Lung (tissue), 12 donors: Measurements from ENCODE around the gene TPRG1. TPM values are rescaled to one million over a fixed set of nuclear protein-coding genes. Genes with fewer than 3 reads are reported as not detected.

Source experiments
- ATAC-seq: fragments of 200-7000 bp; cut with Tn5 transposase; one replicate; pipeline ENCODE4 v1.9.1; 2020; ENCODE audit warnings: moderate number of reproducible peaks; ENCODE audit not compliant: insufficient read depth, low FRiP score
- DNase-seq, 3 donors: peaks; one replicate each; pipeline ENCODE4 v3.0.0-alpha.2; 2013 to 2017
- H3K27ac ChIP-seq, 2 donors: one replicate each; pipeline ENCODE4 v1.5.1; 2013; ENCODE audit warnings: mild to moderate bottlenecking in 2 of 2, moderate library complexity in 2 of 2, control low read depth in 1 of 2, inconsistent platforms in 1 of 2, low read depth in 1 of 2, low read length in 1 of 2
- H3K27me3 ChIP-seq, 3 donors: one replicate each; pipeline ENCODE4 v1.5.1; 2013; ENCODE audit warnings: low read length in 2 of 3; ENCODE audit not compliant: control insufficient read depth in 3 of 3, insufficient read depth in 3 of 3
- H3K36me3 ChIP-seq, 4 donors: one replicate each; pipeline ENCODE4 v1.5.1; 2013; ENCODE audit warnings: low read length in 4 of 4, mild to moderate bottlenecking in 1 of 4, moderate library complexity in 1 of 4; ENCODE audit not compliant: control insufficient read depth in 4 of 4, insufficient read depth in 4 of 4
- H3K4me1 ChIP-seq, 5 donors: one replicate each; pipeline ENCODE4 v1.5.1; 2013; ENCODE audit warnings: low read length in 5 of 5, mild to moderate bottlenecking in 2 of 5, moderate library complexity in 1 of 5; ENCODE audit not compliant: control insufficient read depth in 5 of 5, insufficient read depth in 5 of 5
- H3K4me3 ChIP-seq: one replicate; pipeline ENCODE4 v1.5.1; 2013; ENCODE audit warnings: mild to moderate bottlenecking, control low read depth, moderate library complexity
- H3K9ac ChIP-seq, 2 donors: one replicate each; pipeline ENCODE4 v1.5.1; 2013; ENCODE audit warnings: low read length in 2 of 2, control low read depth in 1 of 2; ENCODE audit not compliant: insufficient read depth in 1 of 2
- H3K9me3 ChIP-seq, 4 donors: one replicate each; pipeline ENCODE4 v1.5.1; 2013; ENCODE audit warnings: low read length in 3 of 4, mild to moderate bottlenecking in 1 of 4, moderate library complexity in 1 of 4; ENCODE audit not compliant: control insufficient read depth in 4 of 4, insufficient read depth in 3 of 4
- WGBS, 2 donors: extraction: QIAGEN DNeasy Blood & Tissue Kit; methylation state at CpG; one replicate each; pipeline ENCODE4 v1.1.7; 2013; 5-methylcytosine and 5-hydroxymethylcytosine counted together
- polyA plus RNA-seq, 2 donors: library from polyadenylated mRNA; stranded (reverse); fragments of 200-250 nt; gene quantifications; one replicate each; pipeline ENCODE4 v1.2.1, GENCODE V29; 2013
- total RNA-seq, 2 donors: library from RNA; depleted of rRNA in 1 of 2; stranded (reverse); fragments of >200 nt in 1 of 2; gene quantifications; one replicate each; pipeline ENCODE4 v1.2.1, GENCODE V29; 2014 to 2021
- TF ChIP-seq, protein P1 (sequence below): IDR thresholded peaks from 2 replicates; pipeline ENCODE4 v1.5.1; 2012; ENCODE audit warnings: mild to moderate bottlenecking; ENCODE audit errors: control extremely low read depth, extremely low read depth
- donor health status: control.
- donor health status: control.
- donor health status: Bipolar disorder and iron deficiency.
- donor health status: healthy.
- donor health status: DM: yes; HTN: yes; CAD: no.

Gene TPRG1
- total and polyA plus RNA-seq, 4 donors, result 3.7 to 13.8 (median 9.4) TPM

DNA sequence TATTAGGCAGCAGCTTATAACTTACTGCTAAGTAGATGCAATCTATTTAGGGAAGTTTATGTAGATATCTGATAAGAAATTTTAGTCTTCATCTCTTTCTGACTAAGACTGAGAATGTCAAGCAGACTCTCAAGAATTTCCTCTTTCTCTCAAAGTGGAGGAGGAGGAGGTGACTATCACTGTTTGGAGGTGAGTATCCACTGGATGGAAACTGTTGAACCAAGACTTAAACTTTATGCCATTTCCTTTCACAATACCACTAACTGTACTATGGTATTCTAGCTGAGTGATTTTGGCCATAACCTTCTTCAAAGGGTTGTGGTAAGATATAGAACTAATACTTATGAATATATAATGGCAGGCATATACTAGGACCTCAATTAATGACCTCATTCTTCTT is 64.6 kb downstream of the TPRG1 start:
- H3K9me3 ChIP-seq, result no peaks in the 10 kb centered on the region
- H3K4me1 ChIP-seq, result no peaks in the 10 kb centered on the region
- H3K27ac ChIP-seq, result no peak overlapping the region
- TF ChIP-seq, protein P1, sequence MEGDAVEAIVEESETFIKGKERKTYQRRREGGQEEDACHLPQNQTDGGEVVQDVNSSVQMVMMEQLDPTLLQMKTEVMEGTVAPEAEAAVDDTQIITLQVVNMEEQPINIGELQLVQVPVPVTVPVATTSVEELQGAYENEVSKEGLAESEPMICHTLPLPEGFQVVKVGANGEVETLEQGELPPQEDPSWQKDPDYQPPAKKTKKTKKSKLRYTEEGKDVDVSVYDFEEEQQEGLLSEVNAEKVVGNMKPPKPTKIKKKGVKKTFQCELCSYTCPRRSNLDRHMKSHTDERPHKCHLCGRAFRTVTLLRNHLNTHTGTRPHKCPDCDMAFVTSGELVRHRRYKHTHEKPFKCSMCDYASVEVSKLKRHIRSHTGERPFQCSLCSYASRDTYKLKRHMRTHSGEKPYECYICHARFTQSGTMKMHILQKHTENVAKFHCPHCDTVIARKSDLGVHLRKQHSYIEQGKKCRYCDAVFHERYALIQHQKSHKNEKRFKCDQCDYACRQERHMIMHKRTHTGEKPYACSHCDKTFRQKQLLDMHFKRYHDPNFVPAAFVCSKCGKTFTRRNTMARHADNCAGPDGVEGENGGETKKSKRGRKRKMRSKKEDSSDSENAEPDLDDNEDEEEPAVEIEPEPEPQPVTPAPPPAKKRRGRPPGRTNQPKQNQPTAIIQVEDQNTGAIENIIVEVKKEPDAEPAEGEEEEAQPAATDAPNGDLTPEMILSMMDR, result no peak
- no peak overlapping the region for H3K9ac ChIP-seq
- H3K4me3 ChIP-seq, result no peak overlapping the region
- ATAC-seq (no peak), DNase-seq (no peak)
- peaks cover 0 to 4% (median 0%) of the 10 kb centered on the region in 3 donors for H3K27me3 ChIP-seq
- H3K36me3 ChIP-seq, result no peaks in the 10 kb centered on the region

DNA sequence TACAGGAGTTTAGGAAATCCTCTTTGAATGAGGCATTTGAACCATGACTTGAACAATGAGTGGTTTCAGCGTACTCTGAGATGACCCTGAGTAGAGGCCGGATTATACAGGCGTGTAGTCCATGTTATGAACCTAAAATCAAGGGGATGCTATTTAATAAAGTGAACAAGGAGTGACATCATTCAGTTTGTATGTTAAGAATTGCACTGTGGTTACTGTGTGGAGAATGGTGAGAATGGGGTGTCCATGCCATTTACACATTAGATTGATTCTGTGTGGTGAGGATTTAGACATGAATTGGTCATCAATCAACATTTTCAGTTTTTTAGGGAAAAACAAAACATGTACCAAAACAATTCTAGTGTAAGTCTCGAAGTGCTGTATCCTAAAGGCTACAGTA is 65.8 kb downstream of the TPRG1 start:
- Histone ChIP-seq H3K27ac (no peak overlapping the region), H3K4me3 (no peak overlapping the region), H3K27me3 (peaks cover 0 to 4% (median 0%) of the 10 kb centered on the region in 3 donors), H3K36me3 (no peaks in the 10 kb centered on the region), H3K9ac (no peak overlapping the region), H3K9me3 (no peaks in the 10 kb centered on the region), H3K4me1 (no peaks in the 10 kb centered on the region)
- no peak for DNase-seq
- WGBS, 2 donors, result 90 to 92% methylated on average over 4 of the region's 4 CpGs
- TF ChIP-seq, protein P1, result no peak
- ATAC-seq, result no peak

DNA sequence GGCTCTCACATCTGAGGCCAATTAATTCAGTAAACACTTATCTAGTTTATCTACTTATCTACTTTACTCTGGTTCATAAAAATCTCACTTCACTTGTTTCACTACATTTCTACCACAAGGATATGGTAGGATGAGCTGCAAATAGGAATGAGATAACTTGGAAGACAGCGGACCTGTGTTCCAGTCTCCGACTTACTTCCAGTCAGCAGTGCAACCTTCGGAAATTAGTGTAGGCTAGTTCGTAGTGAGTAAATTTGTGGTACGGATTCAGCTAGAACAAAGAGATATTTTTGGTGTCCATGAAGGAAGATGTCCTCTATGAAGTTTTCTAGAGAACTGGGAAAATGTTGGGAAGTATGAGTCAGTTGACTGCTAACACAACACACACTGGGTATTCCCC is 66.3 kb downstream of the TPRG1 start:
- WGBS, 2 donors, result 95 to 97% methylated on average over 5 of the region's 5 CpGs

More for the DNA sequence above, 66.3 kb downstream of the TPRG1 start:
- Histone ChIP-seq H3K4me3 (no peak overlapping the region), H3K27ac (no peak overlapping the region), H3K36me3 (no peaks in the 10 kb centered on the region), H3K9ac (no peak overlapping the region), H3K4me1 (no peaks in the 10 kb centered on the region), H3K9me3 (no peaks in the 10 kb centered on the region), H3K27me3 (peaks cover 0 to 4% (median 0%) of the 10 kb centered on the region in 3 donors)
- ATAC-seq, result no peak
- DNase-seq, result no peak
- TF ChIP-seq, protein P1, result no peak
